ENCODE data around the gene GPR157. TPM values are rescaled to one million over a fixed set of nuclear protein-coding genes. Genes with fewer than 3 reads are reported as not detected.
A peak's percentile ranks its signal among the peaks of the same experiment; 100 is the strongest.

Gene GPR157
- total and polyA plus RNA-seq, 8 donors = 15.2 to 36.5 (median 22.9) TPM

DNA sequence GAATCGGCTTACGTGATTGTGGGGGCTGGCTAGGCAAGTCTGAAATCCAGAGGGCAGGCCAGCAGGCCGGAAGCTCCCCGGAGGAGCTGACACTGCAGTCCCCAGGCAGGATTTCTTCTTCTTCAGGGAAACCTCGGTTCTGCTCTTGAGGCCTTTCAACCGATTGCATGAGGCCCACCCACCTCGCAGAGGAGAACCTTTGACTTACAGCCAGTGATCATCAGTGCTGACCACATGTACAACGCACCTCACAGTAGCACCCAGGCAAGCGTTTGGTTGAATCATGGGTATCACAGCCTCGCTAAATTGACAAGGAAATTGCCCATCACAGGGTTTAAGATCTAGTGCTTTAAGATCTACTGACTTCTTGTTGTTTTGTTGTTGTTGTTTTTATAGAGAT, 23.6 kb upstream of the GPR157 start:
- H3K4me3 ChIP-seq = no peak overlapping the region
- no peak for ATAC-seq
- no peak for TF ChIP-seq CTCF (IDR thresholded peaks at IDR 0.05)
- H3K27ac ChIP-seq = no peak overlapping the region
- H3K4me1 ChIP-seq = peaks cover 18 to 28% of the 10 kb centered on the region in 2 donors
- no peaks in the 10 kb centered on the region for H3K9me3 ChIP-seq
- intact Hi-C loops (cut with DNase I) = no loop called here
- peak in 1 of 4 donors; percentile 28 for DNase-seq
- peaks cover 0 to 9% of the 10 kb centered on the region in 2 donors for H3K36me3 ChIP-seq
- H3K27me3 ChIP-seq = no peaks in the 10 kb centered on the region

DNA sequence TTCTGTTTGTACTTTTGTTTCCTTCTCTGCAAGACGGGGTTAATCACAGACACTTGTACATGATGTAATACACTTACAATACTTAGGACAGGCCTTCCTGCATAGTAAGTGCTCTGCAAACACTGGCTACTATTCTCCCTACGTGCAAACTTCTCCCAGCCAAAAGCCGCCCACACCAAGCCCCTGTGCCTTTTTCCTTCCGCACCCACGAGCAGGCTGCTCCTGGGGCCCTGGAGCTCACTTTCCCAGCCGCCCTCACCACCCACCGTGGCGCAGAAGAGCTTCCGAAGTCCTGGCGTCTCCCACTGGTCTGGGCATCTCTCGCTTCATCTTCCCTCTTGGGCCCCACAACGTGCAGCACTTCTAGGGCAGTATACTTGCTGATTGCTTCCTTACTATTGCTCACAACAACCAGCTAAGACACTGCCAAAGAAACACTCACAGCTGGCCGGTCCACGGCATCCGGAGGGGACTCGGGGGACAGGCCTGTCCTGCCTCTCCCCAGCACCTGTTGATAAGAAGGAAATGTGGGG, 22.5 kb upstream of the GPR157 start:
- Histone ChIP-seq H3K9me3 (no peaks in the 10 kb centered on the region), H3K27ac (peak overlapping the region; percentile 70 to 73), H3K4me1 (peaks cover 18 to 28% of the 10 kb centered on the region in 2 donors), H3K4me3 (no peak overlapping the region), H3K36me3 (peaks cover 0 to 9% of the 10 kb centered on the region in 2 donors), H3K27me3 (no peaks in the 10 kb centered on the region)
- no peak for TF ChIP-seq CTCF (IDR thresholded peaks at IDR 0.05)
- peak; percentile 54 to 74 (median 62) for DNase-seq
- peak; percentile 85 for ATAC-seq
- intact Hi-C loops (cut with DNase I) = no loop called here

DNA sequence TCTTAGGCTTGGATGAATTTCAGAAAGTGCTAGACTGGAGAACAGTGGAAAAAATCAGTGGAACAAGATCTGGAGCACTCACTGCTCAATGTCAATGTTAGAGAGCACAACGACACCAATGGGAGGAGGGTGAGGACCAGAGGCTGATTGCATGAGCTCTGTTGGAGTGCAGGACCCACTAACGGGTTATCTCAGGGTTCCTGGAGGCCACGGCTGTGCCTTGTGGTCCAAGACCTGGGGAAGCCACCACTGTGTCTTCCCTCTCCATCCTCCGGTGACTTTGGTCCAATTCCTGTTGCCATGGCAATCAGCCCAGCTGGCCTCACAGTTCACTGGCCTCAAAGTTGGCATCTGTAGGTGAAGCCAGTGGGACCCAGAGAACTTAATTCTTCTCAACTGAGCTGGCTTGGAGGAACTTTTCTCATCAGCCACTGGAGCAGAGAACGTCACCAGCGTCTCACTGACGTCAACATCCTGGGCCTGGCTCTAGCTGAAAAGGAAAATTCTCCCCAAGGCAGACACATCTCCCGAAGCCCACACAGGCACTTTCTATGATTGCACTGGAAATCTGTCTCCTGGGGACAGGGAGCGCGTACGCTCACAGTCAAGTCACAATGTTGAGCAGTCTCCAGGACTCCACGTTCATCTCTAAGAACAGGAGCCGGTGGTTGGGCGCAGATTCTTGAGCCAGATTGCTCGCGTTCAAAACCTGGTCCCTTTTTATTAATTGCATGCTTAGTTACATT, 21.9 kb upstream of the GPR157 start:
- peak; percentile 14 for ATAC-seq
- DNase-seq = no peak
- H3K9me3 ChIP-seq = no peaks in the 10 kb centered on the region
- H3K4me3 ChIP-seq = no peak overlapping the region
- H3K36me3 ChIP-seq = peaks cover 0 to 9% of the 10 kb centered on the region in 2 donors
- peak overlapping the region; percentile 70 to 73 for H3K27ac ChIP-seq
- peaks cover 18 to 28% of the 10 kb centered on the region in 2 donors for H3K4me1 ChIP-seq
- no peak for TF ChIP-seq CTCF (IDR thresholded peaks at IDR 0.05)
- intact Hi-C loops (cut with DNase I) = no loop called here
- H3K27me3 ChIP-seq = no peaks in the 10 kb centered on the region

DNA sequence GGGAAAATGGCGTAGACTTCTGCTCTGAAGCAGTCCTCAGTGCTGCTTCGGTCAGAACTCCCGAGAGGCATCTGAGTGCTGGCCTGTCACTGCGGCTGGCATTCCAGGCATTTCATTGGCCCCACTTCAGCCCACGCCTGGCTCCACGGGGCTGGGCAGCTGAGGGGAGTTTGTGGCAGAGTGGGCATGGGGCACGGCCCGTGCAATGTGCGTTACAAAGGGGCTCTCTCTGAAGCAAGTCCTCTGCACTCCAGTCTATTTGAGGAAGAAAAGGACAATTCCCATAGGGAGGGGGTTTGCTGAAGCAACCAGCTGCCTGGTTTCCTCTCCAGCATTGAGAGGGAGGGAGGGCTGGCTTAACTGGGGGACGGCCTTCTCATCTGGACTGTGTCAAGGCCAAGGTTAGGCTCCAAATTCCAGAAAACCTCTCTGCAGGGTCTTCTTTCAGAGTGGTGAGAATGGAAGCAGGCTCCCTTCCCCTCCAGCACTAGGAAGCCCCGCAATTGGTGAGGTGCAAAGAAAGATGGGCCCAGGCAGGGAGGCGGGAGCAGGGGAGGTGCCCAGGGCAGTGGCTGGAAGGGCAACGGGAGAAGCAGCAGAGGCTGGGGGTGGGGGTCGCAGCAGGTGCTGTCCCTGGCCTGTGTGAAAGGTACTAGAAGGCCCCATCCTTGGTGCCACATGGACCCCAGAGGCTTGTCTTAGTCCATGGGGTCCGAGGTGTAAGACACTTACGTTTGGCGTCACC, 21.1 kb upstream of the GPR157 start:
- intact Hi-C loops (cut with DNase I) = loop anchor here in 1 of 2 donors (10.0 kb wide), 1 partner anchor 45 kb away; no protein-coding TSS in a partner anchor
- Histone ChIP-seq H3K4me1 (peaks cover 18 to 28% of the 10 kb centered on the region in 2 donors), H3K36me3 (peaks cover 0 to 9% of the 10 kb centered on the region in 2 donors), H3K27me3 (no peaks in the 10 kb centered on the region), H3K27ac (peak overlapping the region; percentile 70 to 73), H3K4me3 (no peak overlapping the region), H3K9me3 (no peaks in the 10 kb centered on the region)
- TF ChIP-seq CTCF (IDR thresholded peaks at IDR 0.05) = no peak
- peak; percentile 79 for ATAC-seq
- peak in 3 of 4 donors; percentile 47 to 78 (median 57) for DNase-seq

DNA sequence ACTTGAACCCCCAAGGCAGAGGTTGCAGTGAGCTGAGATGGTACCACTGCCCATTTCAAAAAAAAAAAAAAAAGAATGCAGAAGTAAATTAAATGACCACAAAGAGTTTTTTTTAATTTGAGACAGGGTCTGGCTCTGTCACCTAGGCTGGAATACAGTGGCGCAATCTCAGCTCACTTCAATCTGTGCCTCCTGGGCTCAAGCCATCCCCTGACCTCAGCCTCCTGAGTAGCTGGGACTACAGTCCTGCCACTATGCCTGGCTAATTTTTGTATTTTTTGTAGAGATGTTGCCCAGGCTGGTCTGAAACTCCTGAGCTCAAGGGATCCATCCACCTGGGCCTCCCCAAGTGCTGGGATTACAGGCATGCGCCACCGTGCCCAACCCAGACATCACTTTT, 20.2 kb upstream of the GPR157 start:
- intact Hi-C loops (cut with DNase I) = loop anchor here in 1 of 2 donors (10.0 kb wide), 1 partner anchor 46 kb away; no protein-coding TSS in a partner anchor
- H3K4me3 ChIP-seq = no peak overlapping the region
- H3K27ac ChIP-seq = peak overlapping the region; percentile 70 to 73
- DNase-seq = peak in 1 of 4 donors; percentile 13
- H3K36me3 ChIP-seq = peaks cover 0 to 9% of the 10 kb centered on the region in 2 donors
- peak; percentile 25 for ATAC-seq
- no peak for TF ChIP-seq CTCF (IDR thresholded peaks at IDR 0.05)
- H3K9me3 ChIP-seq = no peaks in the 10 kb centered on the region
- peaks cover 18 to 29% of the 10 kb centered on the region in 2 donors for H3K4me1 ChIP-seq
- H3K27me3 ChIP-seq = no peaks in the 10 kb centered on the region

Data from left lung (tissue), 10 donors.